ENCODE results near the gene PLXNA2.
A peak's percentile ranks its signal among the peaks of the same experiment; 100 is the strongest.

PLXNA2 gene

GRCh38 chr1:208111646-208112190 lies 132.5 kb downstream of the PLXNA2 start:
- DNase-seq, result no peak

DNA sequence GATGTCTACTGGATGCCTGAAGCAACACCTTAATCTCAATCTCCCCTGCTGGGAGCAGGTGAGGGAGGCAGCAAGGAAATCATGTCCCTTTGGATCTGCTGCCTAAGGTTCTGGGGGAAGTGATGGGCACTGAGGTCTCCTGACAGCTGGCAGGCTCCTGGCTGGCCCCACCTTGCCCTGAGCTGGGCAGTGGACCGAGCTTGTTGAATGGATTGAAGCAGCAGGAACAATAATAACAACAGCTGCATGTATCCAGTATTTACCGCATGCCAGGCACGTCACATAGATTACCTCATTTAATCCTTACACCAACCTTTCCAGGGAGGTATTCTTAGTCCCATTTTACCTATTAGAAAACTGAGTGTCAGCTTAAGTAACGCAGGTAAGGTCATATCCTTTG lies 133.9 kb downstream of the PLXNA2 start:
- no peak for DNase-seq

GRCh38 chr1:208108646-208109330 lies 135.4 kb downstream of the PLXNA2 start:
- no peak for DNase-seq

- DNase-seq, result no peak
Measured at GRCh38 chr1:208108213-208108608, 136.0 kb downstream of the PLXNA2 start.

DNA sequence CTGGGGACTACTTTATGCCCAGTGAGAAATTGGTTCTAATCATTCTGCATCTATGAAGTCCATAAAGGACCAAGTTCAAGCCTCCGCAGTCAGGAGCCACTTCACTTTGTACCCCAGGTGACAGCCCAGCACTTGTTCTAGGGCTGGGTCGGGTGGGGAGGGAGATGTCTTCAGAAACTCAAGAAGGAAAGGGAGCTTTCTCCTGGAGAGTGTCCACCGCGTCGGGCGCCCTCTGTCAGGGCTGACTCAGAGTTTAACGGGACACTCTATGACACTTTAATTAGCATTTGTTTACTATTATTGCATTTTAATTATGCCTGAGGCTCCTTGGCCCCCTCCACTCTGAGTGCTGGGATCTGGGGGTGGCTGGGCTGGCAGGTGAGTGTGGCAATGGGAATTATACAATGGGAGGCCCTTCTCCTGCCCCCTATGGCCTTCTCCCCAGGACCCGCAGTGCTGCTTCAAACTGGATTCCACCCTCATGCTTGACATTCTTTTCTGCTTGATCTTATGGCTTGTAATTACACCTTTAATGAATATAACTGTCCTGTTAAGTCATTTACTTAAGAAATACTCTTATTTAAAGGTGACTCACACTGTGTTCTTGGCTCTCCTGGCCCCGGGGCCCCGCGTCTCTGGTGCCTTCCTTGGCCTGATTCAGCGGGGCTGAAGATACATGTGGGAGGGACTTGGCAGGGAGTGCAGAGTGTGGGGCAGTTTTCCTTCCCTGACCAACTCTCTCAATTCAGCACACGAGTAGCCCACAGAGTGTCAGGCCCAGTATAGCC lies 136.6 kb downstream of the PLXNA2 start:
- DNase-seq, result no peak

GRCh38 chr1:208106218-208106617 lies 138.0 kb downstream of the PLXNA2 start:
- no peak for DNase-seq

- no peak for DNase-seq
Measured at GRCh38 chr1:208105756-208106155, 138.4 kb downstream of the PLXNA2 start.

DNA sequence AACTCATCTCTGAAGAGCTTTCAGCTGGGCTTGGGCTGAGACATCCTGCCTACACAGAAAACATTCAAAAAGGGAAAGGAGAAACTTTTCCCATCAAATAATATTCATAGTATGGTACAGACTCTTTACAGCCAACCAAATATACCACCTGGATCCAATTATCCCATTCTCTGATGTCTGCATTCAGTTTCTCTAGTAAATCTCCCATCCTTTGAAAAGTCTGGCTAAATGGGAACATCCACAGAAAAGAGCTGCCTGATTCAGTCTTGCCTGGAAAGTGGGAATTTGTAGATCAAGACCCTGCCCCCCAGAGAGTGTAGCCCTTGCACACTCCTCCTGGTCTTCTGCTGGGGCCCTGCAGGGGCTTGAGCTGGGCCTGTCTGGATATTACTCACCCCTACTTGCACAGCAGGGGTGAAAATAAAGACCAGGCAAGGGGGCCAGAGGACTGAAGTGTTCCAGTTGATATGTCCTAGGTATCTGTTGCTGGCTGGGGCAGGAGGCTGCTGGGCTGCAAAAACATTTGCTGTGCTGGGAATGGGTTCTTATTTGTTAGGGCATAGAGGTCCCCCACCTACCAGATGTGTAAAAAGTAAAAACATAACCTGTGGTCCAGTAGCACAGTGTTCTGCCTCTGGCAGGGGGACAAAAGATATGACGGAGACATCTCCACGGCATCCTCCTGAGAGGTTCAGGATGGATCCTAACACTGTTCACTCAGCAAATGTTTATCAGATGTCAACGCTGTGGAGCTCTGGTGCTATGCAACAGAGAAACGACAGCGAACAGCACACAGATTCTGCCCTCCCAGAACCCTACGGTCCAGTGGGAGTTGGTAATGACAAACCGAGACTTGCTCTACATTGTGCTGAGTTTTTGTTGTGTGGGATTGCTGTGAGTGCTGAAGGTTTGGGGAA lies 140.3 kb downstream of the PLXNA2 start:
- no peak for DNase-seq

GRCh38 chr1:208101661-208102431 lies 142.3 kb downstream of the PLXNA2 start:
- DNase-seq, result peak; percentile 91

GRCh38 chr1:208100906-208101305 lies 143.3 kb downstream of the PLXNA2 start:
- no peak for DNase-seq

GRCh38 chr1:208100106-208100505 lies 144.1 kb downstream of the PLXNA2 start:
- no peak for DNase-seq

DNA sequence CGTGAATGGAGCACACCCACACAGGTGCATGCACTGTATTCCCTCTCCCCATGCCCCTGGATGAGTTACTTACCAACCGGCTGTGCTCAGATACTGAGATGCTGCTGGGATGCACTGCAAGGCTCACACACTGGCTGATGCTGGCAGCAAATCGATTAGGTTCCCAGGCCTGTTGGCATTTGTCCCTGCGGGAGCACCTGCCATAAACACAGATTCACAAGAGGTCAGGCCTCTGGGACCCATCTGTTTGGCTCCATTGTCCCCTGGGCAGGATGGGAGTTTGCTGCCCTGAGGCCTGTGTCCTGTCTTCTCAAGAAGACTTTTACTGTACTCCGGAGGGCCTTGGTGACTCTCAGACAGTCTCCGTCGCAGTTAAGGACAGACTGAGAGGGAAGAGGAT lies 145.4 kb downstream of the PLXNA2 start:
- DNase-seq, result no peak

- DNase-seq, result peak; percentile 9
Measured at GRCh38 chr1:208093754-208094719, 150.1 kb downstream of the PLXNA2 start.

DNA sequence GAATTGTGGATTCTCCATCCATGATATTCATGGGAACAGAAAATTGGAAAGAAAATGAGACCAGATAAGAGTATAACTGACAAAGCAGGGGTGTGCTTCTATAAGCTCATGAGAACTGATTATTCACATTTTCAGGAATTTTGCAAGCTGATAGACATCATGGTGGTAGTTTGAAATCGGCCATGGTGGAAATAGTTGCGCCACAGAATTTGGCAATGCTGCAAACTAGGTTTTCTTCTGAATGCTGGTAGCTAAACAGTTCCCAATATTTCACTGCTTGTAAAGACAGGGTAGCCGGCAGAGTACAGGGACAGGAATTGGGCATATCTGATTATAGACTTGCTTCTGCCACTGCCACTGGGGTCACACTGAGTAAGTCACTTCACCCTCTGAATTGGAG lies 151.1 kb downstream of the PLXNA2 start:
- DNase-seq, result no peak

GRCh38 chr1:208090388-208091301 lies 153.5 kb downstream of the PLXNA2 start:
- peak; percentile 75 for DNase-seq

GRCh38 chr1:208089761-208090370 lies 154.3 kb downstream of the PLXNA2 start:
- DNase-seq, result no peak

GRCh38 chr1:208089149-208089548 lies 155.0 kb downstream of the PLXNA2 start:
- no peak for DNase-seq

DNA sequence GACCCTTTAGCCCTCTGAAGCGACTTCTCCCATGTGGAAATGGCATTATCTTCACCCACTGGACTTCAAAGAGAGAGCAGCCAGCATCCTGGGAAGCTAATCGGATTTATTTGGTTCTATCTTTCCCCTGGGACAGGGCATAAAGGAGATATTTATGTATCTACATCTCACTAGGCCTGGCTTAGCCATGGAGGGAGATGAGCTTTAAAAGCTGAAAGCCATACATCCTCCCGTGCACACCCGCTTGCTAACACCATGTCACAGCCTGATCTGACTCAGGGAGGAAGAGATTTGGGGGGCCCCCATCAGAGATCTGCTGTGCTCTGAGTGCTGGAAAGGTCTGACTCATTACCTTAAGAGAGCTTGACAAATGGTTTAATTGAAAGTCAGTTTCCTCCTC lies 155.9 kb downstream of the PLXNA2 start:
- DNase-seq, result no peak

Measured in NCI-H446 treated with DMSO at 0.1 percent for 48 hours (cell line).